OCI-LY7 (cell line): ENCODE data around the gene SLC17A9. TPM values are rescaled to one million over a fixed set of nuclear protein-coding genes. Genes with fewer than 3 reads are reported as not detected.

ENCODE experiments used
- BruUV-seq: library from RNA; stranded (reverse); fragments of 400-500 nt; replicated peaks from 2 replicates; lab custom pipeline; 2021; lab: Mats Ljungman, UMichigan
- CTCF ChIA-PET: fragments of 300-600 bp; sonication (Branson Sonifier 250); formaldehyde crosslinking; loops from one replicate; lab custom pipeline; 2022; ENCODE audit warnings: antibody characterized with exemption; ENCODE audit not compliant: unreplicated experiment; lab: Charles Lee
- POLR2A ChIA-PET: fragments of 300-600 bp; sonication (Branson Sonifier 250); formaldehyde crosslinking; loops from one replicate; lab custom pipeline; 2022; ENCODE audit warnings: antibody characterized with exemption; lab: Charles Lee
- DNase-seq: peaks from one replicate; pipeline ENCODE4 v3.0.0-alpha.2; 2015; ENCODE audit warnings: low spot score
- H2AFZ ChIP-seq: fragments of 200-600 bp; sonication (generic), shearing (Covaris generic); 2 replicates; pipeline ENCODE4 v1.6.1; 2014; ENCODE audit warnings: mild to moderate bottlenecking, antibody characterized with exemption, low read length, moderate library complexity
- H3K27ac ChIP-seq: fragments of 200-600 bp; sonication (generic); 2 replicates; pipeline ENCODE4 v1.5.1; 2014; ENCODE audit warnings: mixed run types, low read depth, mild to moderate bottlenecking, moderate library complexity, low read length, inconsistent platforms; ENCODE audit not compliant: poor library complexity, severe bottlenecking
- H3K36me3 ChIP-seq: fragments of 200-600 bp; sonication (generic); 2 replicates; pipeline ENCODE4 v1.6.1; 2014; ENCODE audit warnings: mild to moderate bottlenecking, antibody characterized with exemption, low read length, moderate library complexity, mixed read lengths; ENCODE audit not compliant: insufficient read depth
- H3K4me1 ChIP-seq: fragments of 200-600 bp; sonication (generic); 2 replicates; pipeline ENCODE4 v1.5.1; 2014; ENCODE audit warnings: mild to moderate bottlenecking, low read length; ENCODE audit not compliant: insufficient read depth, poor library complexity, severe bottlenecking
- H3K4me2 ChIP-seq: fragments of 200-600 bp; sonication (generic); 2 replicates; pipeline ENCODE4 v1.6.1; 2014; ENCODE audit warnings: mild to moderate bottlenecking, low read length
- H3K4me3 ChIP-seq: fragments of 200-600 bp; sonication (generic); 2 replicates; pipeline ENCODE4 v1.5.1; 2014; ENCODE audit warnings: mild to moderate bottlenecking, low read depth, low read length; ENCODE audit not compliant: poor library complexity, severe bottlenecking
- H3K79me2 ChIP-seq: fragments of 200-600 bp; sonication (generic); 2 replicates; pipeline ENCODE4 v1.6.1; 2016; ENCODE audit warnings: low read depth, mild to moderate bottlenecking, low read length, moderate library complexity, mixed read lengths; ENCODE audit not compliant: insufficient read depth
- H3K9me2 ChIP-seq: fragments of 200-600 bp; sonication (generic); 2 replicates; pipeline ENCODE4 v1.6.1; 2016; ENCODE audit warnings: mild to moderate bottlenecking, low read length, mixed read lengths; ENCODE audit not compliant: insufficient read depth
- H3K9me3 ChIP-seq: fragments of 200-600 bp; sonication (generic); 2 replicates; pipeline ENCODE4 v1.6.1; 2014; ENCODE audit warnings: mild to moderate bottlenecking, mixed run types, low read length, mixed read lengths
- H4K20me1 ChIP-seq: fragments of 200-600 bp; sonication (generic); 2 replicates; pipeline ENCODE4 v1.6.1; 2014; ENCODE audit warnings: mild to moderate bottlenecking, antibody characterized with exemption, low read length, moderate library complexity, mixed read lengths; ENCODE audit not compliant: insufficient read depth
- EZH2phosphoT487 ChIP-seq: fragments of 200-600 bp; sonication (generic); IDR thresholded peaks from 2 replicates; pipeline ENCODE4 v1.6.1; 2018; ENCODE audit warnings: low read depth, borderline replicate concordance, mild to moderate bottlenecking, mixed run types, antibody characterized with exemption, low read length, moderate library complexity, mixed read lengths
- intact Hi-C: fragments of 100-400 bp; cut with micrococcal nuclease; formaldehyde crosslinking; loops from one replicate; pipeline ENCODE4 v1.10.0; 2022; ENCODE audit not compliant: unreplicated experiment
- total RNA-seq, 2 experiments: library from RNA; depleted of rRNA in 1 of 2; stranded (reverse); fragments of >200 nt in 1 of 2; shearing (Covaris generic) in 1 of 2; gene quantifications; 2 replicates each; pipeline ENCODE4 v1.2.3, GENCODE V29; 2014 to 2022
- TF ChIP-seq, protein P1 (sequence below): fragments of 200-600 bp; sonication (generic); conservative IDR thresholded peaks from 2 replicates; pipeline ENCODE4 v1.5.1; 2014; ENCODE audit warnings: mild to moderate bottlenecking, antibody characterized with exemption, low read length, moderate library complexity, mixed read lengths

The SLC17A9 gene
- total RNA-seq, 2 experiments from 2014 or later: 2.0 to 8.1 TPM

DNA sequence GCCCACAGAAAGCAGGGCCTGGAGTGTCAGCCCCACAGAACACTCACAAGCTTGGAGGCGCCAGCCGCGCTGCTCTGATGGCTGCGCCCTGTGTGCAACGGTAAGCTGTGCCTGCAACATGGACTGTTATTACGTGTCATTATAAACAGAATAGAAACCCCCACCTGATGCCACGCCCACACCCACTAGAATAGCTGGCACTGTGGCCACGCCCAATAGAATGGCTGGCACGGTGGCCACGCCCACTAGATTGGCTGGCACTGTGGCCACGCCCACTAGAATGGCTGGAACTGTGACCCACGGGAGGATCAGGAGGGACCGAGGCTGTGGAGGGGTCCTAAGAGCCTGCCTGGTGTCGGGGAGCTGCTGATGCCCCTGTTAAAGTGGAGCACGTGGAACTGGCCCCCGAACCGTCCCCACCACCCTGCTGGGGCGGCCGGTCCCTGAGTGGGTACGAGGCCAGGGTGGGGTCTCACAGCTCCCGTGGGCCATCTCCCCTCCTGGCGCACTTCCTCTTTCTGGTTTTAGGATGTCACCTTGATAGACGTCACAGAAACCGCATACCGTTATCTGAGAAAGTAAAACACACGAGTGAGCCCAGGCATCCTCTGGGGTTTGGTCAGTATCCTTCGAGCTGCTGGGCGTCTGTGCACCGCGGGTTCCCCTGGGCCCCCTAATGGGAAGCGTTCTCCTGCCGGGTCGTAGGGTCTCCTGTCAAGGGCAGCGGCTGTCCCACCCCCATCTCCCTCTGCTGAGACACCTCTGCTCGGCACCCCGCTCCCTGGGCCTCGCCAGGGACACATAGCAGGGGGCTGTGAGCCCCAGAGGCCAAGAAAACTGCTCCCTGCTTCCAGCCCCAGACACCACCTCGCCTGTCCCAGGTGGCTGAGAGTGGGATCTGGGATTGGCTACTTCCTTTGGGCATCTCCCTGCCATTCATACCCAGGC lies 25.4 kb downstream of the SLC17A9 start:
- H3K4me1 ChIP-seq: peaks cover 18% of the 10 kb centered on the region
- H3K9me3 ChIP-seq: no peaks in the 10 kb centered on the region
- no peaks in the 10 kb centered on the region for H3K36me3 ChIP-seq
- ChIA-PET POLR2A (interaction anchor here (0.7 kb wide), 1 partner anchor 70 kb away, joined by 3 read pairs; no protein-coding TSS in a partner anchor), CTCF (interaction anchor here (0.9 kb wide), 1 partner anchor 31 kb away, joined by 3 read pairs; no protein-coding TSS in a partner anchor)
- no peak for TF ChIP-seq EZH2phosphoT487
- TF ChIP-seq, protein P1, sequence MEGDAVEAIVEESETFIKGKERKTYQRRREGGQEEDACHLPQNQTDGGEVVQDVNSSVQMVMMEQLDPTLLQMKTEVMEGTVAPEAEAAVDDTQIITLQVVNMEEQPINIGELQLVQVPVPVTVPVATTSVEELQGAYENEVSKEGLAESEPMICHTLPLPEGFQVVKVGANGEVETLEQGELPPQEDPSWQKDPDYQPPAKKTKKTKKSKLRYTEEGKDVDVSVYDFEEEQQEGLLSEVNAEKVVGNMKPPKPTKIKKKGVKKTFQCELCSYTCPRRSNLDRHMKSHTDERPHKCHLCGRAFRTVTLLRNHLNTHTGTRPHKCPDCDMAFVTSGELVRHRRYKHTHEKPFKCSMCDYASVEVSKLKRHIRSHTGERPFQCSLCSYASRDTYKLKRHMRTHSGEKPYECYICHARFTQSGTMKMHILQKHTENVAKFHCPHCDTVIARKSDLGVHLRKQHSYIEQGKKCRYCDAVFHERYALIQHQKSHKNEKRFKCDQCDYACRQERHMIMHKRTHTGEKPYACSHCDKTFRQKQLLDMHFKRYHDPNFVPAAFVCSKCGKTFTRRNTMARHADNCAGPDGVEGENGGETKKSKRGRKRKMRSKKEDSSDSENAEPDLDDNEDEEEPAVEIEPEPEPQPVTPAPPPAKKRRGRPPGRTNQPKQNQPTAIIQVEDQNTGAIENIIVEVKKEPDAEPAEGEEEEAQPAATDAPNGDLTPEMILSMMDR: no peak
- no TSS peak for BruUV-seq
- no peaks in the 10 kb centered on the region for H4K20me1 ChIP-seq
- no peaks in the 10 kb centered on the region for H3K79me2 ChIP-seq
- peak overlapping the region; percentile 40; the same call in 1 of the 2 replicates for H2AFZ ChIP-seq
- no peak overlapping the region for H3K27ac ChIP-seq
- DNase-seq: peak; percentile 83
- H3K4me3 ChIP-seq: peak overlapping the region; percentile 33
- peak overlapping the region; percentile 63 for H3K4me2 ChIP-seq
- H3K9me2 ChIP-seq: no peaks in the 10 kb centered on the region
- intact Hi-C loops: no loop called here

DNA sequence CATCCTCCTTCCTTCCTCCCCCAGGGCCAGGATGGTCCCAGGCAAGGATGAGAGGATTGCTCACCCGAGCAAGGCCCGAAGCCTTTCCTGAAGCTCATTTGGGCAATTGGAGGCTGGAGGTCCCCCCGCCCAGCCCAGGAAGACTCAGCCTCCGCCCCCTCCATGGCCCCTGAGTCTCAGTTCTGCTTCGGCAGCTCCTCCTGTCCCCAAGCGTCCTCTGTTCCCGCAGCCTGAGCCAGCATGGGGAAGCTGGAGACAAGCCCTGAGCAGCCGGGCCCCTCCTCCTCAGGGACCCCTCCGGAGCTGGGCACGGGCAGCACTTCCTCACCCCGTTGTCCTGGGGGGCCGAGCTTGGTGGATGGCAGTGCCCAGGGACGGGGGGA lies 26.0 kb downstream of the SLC17A9 start:
- H3K36me3 ChIP-seq: no peaks in the 10 kb centered on the region
- no peak overlapping the region; the same call in 1 of the 2 replicates for H2AFZ ChIP-seq
- H3K9me3 ChIP-seq: no peaks in the 10 kb centered on the region
- H3K79me2 ChIP-seq: no peaks in the 10 kb centered on the region
- H3K4me1 ChIP-seq: peaks cover 18% of the 10 kb centered on the region
- no peaks in the 10 kb centered on the region for H3K9me2 ChIP-seq
- CTCF ChIA-PET: interaction anchor here (0.9 kb wide), 1 partner anchor 31 kb away, joined by 3 read pairs; no protein-coding TSS in a partner anchor
- BruUV-seq: no TSS peak
- intact Hi-C loops: no loop called here
- H3K4me2 ChIP-seq: peak overlapping the region; percentile 63
- no peak overlapping the region for H3K27ac ChIP-seq
- H4K20me1 ChIP-seq: no peaks in the 10 kb centered on the region
- DNase-seq: peak; percentile 13
- H3K4me3 ChIP-seq: no peak overlapping the region
- TF ChIP-seq, protein P1: no peak
- TF ChIP-seq EZH2phosphoT487: no peak
- POLR2A ChIA-PET: interaction anchor here (0.7 to 0.9 kb wide), 2 partner anchors 17 to 71 kb away, joined by 3 read pairs; no protein-coding TSS in a partner anchor
